Stimulated activated CD4-positive, alpha-beta T cell treated with anti-CD3 and anti-CD28 coated beads, TNF-alpha, amount 100 ng/mL, for 1 hour (primary cell): ENCODE results near the gene EYA4.

Experiments used
- DNase-seq, 3 donors: peaks; one replicate each; pipeline ENCODE4 v3.0.0-alpha.2; 2020; ENCODE audit warnings: low read depth in 3 of 3, low spot score in 1 of 3

The EYA4 gene

DNA sequence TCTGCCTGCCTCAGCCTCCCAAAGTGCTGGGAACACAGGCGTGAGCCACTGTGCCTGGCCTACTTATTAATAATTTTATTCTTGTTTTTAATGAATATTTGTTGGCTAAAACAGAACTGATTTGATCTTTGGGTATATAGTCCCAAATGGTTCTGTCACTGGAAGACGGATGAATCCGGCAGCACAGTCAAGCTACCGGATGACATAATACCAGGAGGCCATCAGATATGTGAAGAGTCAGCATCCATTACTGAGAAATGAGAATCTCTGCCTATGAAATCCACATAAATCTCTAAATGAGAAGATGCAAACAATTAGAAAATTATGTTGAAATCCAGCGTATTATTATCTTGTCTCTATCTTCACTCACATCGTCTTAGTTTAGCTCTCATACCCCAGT lies 263.0 kb downstream of the EYA4 start:
- DNase-seq: no peak

DNA sequence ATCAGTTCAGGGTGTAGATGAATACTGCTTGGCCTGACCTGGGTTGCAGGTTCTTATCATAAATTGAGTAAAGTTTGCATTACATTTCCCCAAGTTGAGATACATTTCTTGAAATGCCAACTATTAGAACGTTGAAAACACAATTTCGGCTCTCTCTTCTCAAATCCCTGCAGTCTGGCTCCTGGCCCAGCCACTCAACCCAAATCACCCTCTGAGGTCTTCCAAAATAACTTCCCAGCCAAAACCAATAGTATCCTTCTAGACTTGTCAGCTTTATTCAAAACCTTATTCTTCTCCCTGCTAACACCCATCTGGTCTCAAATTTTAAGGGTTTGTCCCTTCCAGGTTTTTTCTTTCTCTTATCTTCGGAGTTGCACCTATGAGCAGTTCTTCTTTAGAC lies 263.6 kb downstream of the EYA4 start:
- no peak for DNase-seq

GRCh38 chr6:133505681-133506080 lies 264.5 kb downstream of the EYA4 start:
- no peak for DNase-seq

GRCh38 chr6:133512410-133513016 lies 271.4 kb downstream of the EYA4 start:
- DNase-seq: no peak

- no peak for DNase-seq
Observed at GRCh38 chr6:133523816-133524215, 282.7 kb downstream of the EYA4 start.

DNA sequence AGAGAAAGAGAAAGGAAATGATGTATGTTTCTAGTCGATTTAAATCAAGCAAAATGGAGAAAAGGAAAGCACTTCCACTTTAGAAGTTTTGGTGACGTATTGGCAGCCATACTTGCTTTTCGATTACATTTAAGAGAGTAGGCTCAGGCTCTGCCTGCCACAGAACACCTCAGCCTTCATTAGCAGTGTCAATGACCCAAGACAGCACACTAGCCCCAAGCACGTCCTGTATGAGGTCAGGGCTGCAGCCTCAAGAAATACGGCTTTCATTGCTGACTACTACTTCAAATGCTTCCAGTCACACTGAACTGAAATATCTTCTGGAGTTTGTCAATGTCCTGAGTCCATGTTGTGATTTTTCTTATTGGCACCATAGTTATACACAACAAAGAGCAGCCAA lies 285.3 kb downstream of the EYA4 start:
- no peak for DNase-seq

DNA sequence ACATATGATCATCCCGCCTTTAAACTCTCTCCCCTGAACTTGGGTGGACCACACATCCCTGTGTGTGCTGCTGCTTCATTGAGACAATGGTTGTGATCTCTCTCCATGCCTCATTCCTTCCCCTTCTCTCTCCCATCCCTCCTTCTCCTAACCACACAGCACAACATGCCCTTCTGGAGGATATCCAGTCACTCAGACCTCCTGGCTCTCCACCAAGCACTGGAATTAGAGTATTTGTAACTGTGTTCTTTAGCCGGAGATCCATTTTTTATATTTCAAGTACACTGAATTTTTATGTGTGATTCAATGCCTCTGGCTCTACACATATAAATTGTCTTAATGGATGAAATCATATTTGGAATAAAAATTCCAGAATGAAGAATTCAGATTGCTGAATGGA lies 287.4 kb downstream of the EYA4 start:
- no peak for DNase-seq

DNA sequence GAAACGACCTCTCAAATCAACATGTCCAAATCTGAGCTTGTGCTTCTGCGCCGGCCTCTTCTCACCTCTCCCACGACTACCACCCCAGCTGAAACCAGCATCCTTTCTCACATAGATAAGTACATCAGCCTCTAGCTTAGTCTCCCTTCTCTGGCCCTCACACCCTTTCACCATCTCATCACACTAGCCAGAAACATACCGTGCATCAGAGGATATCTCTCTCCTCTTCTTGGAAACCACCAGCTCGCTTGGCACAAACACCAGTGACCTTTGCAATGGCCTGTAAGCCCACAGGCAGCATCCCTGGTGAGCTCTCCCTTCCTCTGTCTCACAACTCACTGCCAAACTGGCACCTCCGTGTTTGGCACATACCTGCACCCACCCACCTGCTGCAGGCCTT lies 291.8 kb downstream of the EYA4 start:
- DNase-seq: no peak

GRCh38 chr6:133539502-133540259 lies 298.5 kb downstream of the EYA4 start:
- no peak for DNase-seq

- no peak for DNase-seq
Observed at GRCh38 chr6:133540361-133540760, 299.2 kb downstream of the EYA4 start.

- DNase-seq: no peak
Observed at GRCh38 chr6:133541040-133541439, 299.9 kb downstream of the EYA4 start.

- no peak for DNase-seq
Observed at GRCh38 chr6:133542056-133542821, 301.1 kb downstream of the EYA4 start.

DNA sequence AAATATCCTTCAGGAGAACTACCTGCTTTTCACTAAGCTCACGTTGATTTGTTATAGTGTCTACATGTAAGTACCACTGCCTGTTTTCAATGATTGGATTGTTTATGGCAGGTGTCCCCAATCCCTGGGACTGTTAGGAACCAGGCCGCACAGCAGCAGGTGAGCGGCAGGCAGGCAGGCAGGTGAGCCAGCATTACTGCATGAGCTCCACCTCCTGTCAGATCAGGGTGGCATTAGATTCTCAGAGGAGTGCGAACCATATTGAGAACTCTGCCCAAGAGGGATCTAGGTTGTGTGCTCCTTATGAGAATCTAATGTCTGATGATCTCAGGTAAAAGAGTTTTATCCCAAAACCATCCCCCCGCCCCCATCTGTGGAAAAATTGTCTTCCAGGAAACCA lies 303.3 kb downstream of the EYA4 start:
- DNase-seq: no peak

GRCh38 chr6:133546098-133546497 lies 304.9 kb downstream of the EYA4 start:
- no peak for DNase-seq

DNA sequence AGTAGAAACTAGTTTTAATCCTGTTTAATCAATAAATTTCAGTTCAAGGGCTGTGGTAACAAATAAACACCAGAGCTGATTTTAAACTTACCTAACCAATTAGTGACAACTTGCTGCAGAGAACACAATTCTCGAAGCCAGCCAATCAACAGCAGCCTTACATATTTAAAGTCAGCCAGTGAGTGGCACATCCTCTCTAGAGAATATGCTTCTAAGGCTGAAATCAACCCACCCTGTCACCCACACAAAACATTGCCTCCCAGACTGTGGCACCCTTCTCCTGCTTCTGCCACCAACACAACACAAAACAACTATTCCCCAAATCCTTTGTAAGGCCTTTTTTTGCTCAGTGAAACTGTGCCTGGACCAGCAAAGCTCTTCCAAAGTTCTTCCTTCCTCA lies 306.0 kb downstream of the EYA4 start:
- DNase-seq: no peak

GRCh38 chr6:133548423-133549159 lies 307.4 kb downstream of the EYA4 start:
- no peak for DNase-seq

DNA sequence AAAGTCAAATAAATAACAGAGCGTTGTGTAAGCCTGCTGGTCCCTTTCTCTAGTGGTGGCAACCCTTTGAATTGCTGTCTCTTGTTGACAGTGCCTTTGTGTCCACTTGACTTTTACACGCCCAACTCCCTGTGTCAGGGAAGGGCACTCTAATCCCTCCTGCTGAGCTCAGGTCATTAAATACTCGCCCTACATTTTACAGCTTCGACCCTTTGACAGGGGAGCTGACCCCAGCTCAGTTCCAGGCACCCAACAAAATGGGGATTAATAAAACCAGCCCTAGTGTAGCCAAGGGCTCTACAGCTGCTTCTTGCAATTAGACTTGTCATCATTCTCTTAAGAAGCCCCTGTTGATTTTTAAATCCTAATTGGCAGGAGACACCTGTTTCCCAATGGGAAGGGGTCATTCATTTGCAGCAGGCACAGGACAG lies 308.2 kb downstream of the EYA4 start:
- DNase-seq: no peak

GRCh38 chr6:133550026-133550425 lies 308.9 kb downstream of the EYA4 start:
- no peak for DNase-seq

- DNase-seq: no peak
Observed at GRCh38 chr6:133551436-133551835, 310.3 kb downstream of the EYA4 start.

GRCh38 chr6:133551847-133552341 lies 310.7 kb downstream of the EYA4 start:
- no peak for DNase-seq

- DNase-seq: no peak
Observed at GRCh38 chr6:133553652-133554051, 312.5 kb downstream of the EYA4 start.
